GM12878 (cell line): ENCODE data around the gene RFK. TPM values are rescaled to one million over a fixed set of nuclear protein-coding genes. Genes with fewer than 3 reads are reported as not detected.

Source experiments
- ATF7 ChIP-seq: fragments of 450-650 bp; IDR thresholded peaks from 2 replicates; pipeline ENCODE4 v1.6.1; 2016; ENCODE audit warnings: low read depth, mild to moderate bottlenecking
- BACH1 ChIP-seq: fragments of 450-650 bp; IDR thresholded peaks from 2 replicates; pipeline ENCODE4 v1.6.1; 2017; ENCODE audit warnings: mild to moderate bottlenecking, borderline replicate concordance
- BMI1 ChIP-seq: fragments of 450-650 bp; IDR thresholded peaks from 2 replicates; pipeline ENCODE4 v1.6.1; 2016; ENCODE audit warnings: mild to moderate bottlenecking, moderate library complexity, borderline replicate concordance
- BRCA1 ChIP-seq: IDR thresholded peaks from 2 replicates; pipeline ENCODE4 v1.6.1; 2011; ENCODE audit warnings: low read depth, low read length, improper control_type of control experiment
- CHD2 ChIP-seq: IDR thresholded peaks from 2 replicates; pipeline ENCODE4 v1.6.1; 2011; ENCODE audit warnings: low read depth, low read length, improper control_type of control experiment, borderline replicate concordance
- HDAC6 ChIP-seq: fragments of 200-600 bp; sonication (generic); IDR thresholded peaks from one replicate; pipeline ENCODE4 v1.8.0; 2017; ENCODE audit warnings: antibody characterized with exemption; ENCODE audit not compliant: unreplicated experiment
- MEF2A ChIP-seq: IDR thresholded peaks from 2 replicates; pipeline ENCODE4 v1.6.1; 2011; ENCODE audit warnings: low read depth, mild to moderate bottlenecking, low read length, moderate library complexity; ENCODE audit not compliant: insufficient read depth
- MTA2 ChIP-seq: fragments of 450-650 bp; IDR thresholded peaks from 2 replicates; pipeline ENCODE4 v1.6.1; 2016; ENCODE audit warnings: low read depth, mild to moderate bottlenecking, moderate library complexity
- MYC ChIP-seq: IDR thresholded peaks from 2 replicates; pipeline ENCODE4 v1.6.1; 2011; ENCODE audit warnings: mild to moderate bottlenecking, low read length, moderate library complexity, inconsistent platforms; ENCODE audit not compliant: insufficient read depth, insufficient replicate concordance, insufficient read length, severe bottlenecking
- RAD51 ChIP-seq: fragments of 450-650 bp; IDR thresholded peaks from 2 replicates; pipeline ENCODE4 v1.6.1; 2016; ENCODE audit warnings: moderate library complexity, mild to moderate bottlenecking, inconsistent platforms
- SMC3 ChIP-seq: IDR thresholded peaks from 2 replicates; pipeline ENCODE4 v1.6.1; 2011; ENCODE audit warnings: low read length, improper control_type of control experiment, borderline replicate concordance
- SPI1 ChIP-seq: IDR thresholded peaks from 2 replicates; pipeline ENCODE4 v1.6.1; 2011; ENCODE audit warnings: low read depth, mild to moderate bottlenecking, low read length, moderate library complexity, borderline replicate concordance; ENCODE audit not compliant: insufficient read depth
- SRF ChIP-seq, 2 experiments: IDR thresholded peaks; 2 replicates each; pipeline ENCODE4 v1.6.1; 2011; ENCODE audit warnings: low read depth in 2 of 2, low read length in 2 of 2, mild to moderate bottlenecking in 1 of 2, moderate library complexity in 1 of 2
- ZNF217 ChIP-seq: fragments of 450-650 bp; IDR thresholded peaks from 2 replicates; pipeline ENCODE4 v1.6.1; 2017; ENCODE audit warnings: antibody characterized with exemption, mild to moderate bottlenecking
- polyA plus RNA-seq, 11 experiments: library from polyadenylated mRNA; depleted of rRNA in 4 of 11; unstranded in 6 of 11; stranded (reverse) in 5 of 11; fragments of >200 nt; fragmentation: Nextera tagmentation in 4 of 11; fragmentation: Illumina TruSeq in 1 of 11; extraction: Ambion mirVana in 4 of 11; extraction: Trizol in 1 of 11; gene quantifications; 1 replicate in 1 of 11; 2 replicates in 10 of 11; pipeline versions ENCODE4 v1.2.1 to v1.2.3, GENCODE V29; 2011 to 2016; ENCODE audit warnings: inconsistent platforms in 2 of 11, missing spikeins in 2 of 11, low read depth in 1 of 11
- total RNA-seq, 4 experiments: library from RNA; depleted of rRNA in 3 of 4; stranded (reverse); fragments of >200 nt in 3 of 4; fragmentation: Illumina TruSeq in 1 of 4; extraction: Trizol in 1 of 4; gene quantifications; 2 replicates each; pipeline versions ENCODE4 v1.2.1 to v1.2.3, GENCODE V29; 2013 to 2021
- TF ChIP-seq, protein P1 (sequence below): fragments of 450-650 bp; IDR thresholded peaks from 2 replicates; pipeline ENCODE4 v1.6.1; 2018; ENCODE audit warnings: borderline replicate concordance, mild to moderate bottlenecking; ENCODE audit not compliant: partially characterized antibody
- TF ChIP-seq, protein P2 (sequence below): fragments of 450-650 bp; IDR thresholded peaks from 2 replicates; pipeline ENCODE4 v1.6.1; 2017; ENCODE audit warnings: mild to moderate bottlenecking, low read depth, inconsistent platforms; ENCODE audit not compliant: poor library complexity, severe bottlenecking
- TF ChIP-seq, protein P3 (sequence below): fragments of 450-650 bp; IDR thresholded peaks from 2 replicates; pipeline ENCODE4 v1.6.1; 2014; ENCODE audit warnings: mild to moderate bottlenecking
- TF ChIP-seq, protein P4 (sequence below): IDR thresholded peaks from 2 replicates; pipeline ENCODE4 v1.6.1; 2011; ENCODE audit warnings: borderline replicate concordance, low read depth, mild to moderate bottlenecking, moderate library complexity, mixed read lengths, low read length; ENCODE audit not compliant: insufficient read depth; ENCODE audit errors: extremely low read length
- TF ChIP-seq, protein P5 (sequence below): fragments of 450-650 bp; formaldehyde crosslinking; IDR thresholded peaks from 2 replicates; pipeline ENCODE4 v1.4.0; 2022; ENCODE audit warnings: mild to moderate bottlenecking, moderate library complexity

RFK gene
- total and polyA plus RNA-seq, 10 of the 15 experiments (the other 5 are each of a cell fraction or from before 2014, with no cell fraction given) = 4.4 to 18.6 (median 11.6) TPM

DNA sequence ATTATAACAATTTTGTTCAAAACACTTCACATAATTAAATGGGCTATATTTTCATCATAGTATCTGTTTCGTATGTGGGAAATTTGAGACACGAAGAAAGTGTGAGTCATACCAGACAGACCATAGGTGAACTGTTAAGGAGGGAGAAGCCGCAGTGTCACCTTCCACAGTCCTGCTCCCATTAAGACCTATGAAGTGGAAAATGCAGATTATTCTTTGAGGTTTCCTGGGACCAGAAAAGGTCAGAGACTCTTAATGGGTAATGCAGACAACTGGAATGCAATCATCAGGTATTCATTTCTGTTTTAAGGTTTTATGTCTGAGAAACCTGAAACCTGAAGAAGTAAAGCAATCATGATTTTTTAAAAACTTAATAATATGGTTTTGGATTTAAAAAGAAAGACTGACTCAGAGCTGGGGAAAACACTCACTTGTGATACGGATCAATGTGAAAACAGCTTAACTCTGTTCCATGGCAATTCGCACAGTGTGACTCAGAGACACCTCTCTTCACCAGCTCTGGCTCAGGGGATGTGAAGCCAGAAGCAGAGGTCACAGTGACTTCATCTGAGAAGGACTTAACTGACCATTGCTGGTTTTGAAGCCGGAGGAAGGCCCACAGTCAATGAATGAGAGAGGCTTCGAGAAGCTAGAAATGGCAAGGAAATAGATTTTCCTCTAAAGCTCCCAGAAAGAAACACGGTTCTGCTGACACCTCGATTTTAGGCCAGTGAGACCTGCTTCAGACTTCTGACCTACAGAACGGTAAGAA lies 47.5 kb upstream of the RFK start (continued):
- TF ChIP-seq BRCA1 (no peak), CHD2 (no peak), ATF7 (peak; percentile 68), BACH1 (peak; percentile 50; the same call in 1 of the 2 replicates), SRF (IDR thresholded peaks at IDR 0.05; ENCODE audit: low read depth in 2 of 2, low read length in 2 of 2) (no peak), SMC3 (no peak), BMI1 (peak; percentile 62; the same call in 1 of the 2 replicates), ZNF217 (peak; percentile 66; the same call in 1 of the 2 replicates), SPI1 (no peak), HDAC6 (no peak), MTA2 (peak; percentile 93), MYC (no peak), MEF2A (peak; percentile 37; the same call in 1 of the 2 replicates), RAD51 (no peak)
- TF ChIP-seq, protein P1, sequence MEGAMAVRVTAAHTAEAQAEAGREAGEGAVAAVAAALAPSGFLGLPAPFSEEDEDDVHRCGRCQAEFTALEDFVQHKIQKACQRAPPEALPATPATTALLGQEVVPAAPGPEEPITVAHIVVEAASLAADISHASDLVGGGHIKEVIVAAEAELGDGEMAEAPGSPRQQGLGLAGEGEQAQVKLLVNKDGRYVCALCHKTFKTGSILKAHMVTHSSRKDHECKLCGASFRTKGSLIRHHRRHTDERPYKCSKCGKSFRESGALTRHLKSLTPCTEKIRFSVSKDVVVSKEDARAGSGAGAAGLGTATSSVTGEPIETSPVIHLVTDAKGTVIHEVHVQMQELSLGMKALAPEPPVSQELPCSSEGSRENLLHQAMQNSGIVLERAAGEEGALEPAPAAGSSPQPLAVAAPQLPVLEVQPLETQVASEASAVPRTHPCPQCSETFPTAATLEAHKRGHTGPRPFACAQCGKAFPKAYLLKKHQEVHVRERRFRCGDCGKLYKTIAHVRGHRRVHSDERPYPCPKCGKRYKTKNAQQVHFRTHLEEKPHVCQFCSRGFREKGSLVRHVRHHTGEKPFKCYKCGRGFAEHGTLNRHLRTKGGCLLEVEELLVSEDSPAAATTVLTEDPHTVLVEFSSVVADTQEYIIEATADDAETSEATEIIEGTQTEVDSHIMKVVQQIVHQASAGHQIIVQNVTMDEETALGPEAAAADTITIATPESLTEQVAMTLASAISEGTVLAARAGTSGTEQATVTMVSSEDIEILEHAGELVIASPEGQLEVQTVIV = no peak
- TF ChIP-seq, protein P2, sequence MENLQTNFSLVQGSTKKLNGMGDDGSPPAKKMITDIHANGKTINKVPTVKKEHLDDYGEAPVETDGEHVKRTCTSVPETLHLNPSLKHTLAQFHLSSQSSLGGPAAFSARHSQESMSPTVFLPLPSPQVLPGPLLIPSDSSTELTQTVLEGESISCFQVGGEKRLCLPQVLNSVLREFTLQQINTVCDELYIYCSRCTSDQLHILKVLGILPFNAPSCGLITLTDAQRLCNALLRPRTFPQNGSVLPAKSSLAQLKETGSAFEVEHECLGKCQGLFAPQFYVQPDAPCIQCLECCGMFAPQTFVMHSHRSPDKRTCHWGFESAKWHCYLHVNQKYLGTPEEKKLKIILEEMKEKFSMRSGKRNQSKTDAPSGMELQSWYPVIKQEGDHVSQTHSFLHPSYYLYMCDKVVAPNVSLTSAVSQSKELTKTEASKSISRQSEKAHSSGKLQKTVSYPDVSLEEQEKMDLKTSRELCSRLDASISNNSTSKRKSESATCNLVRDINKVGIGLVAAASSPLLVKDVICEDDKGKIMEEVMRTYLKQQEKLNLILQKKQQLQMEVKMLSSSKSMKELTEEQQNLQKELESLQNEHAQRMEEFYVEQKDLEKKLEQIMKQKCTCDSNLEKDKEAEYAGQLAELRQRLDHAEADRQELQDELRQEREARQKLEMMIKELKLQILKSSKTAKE = peak; percentile 88
- TF ChIP-seq, protein P3, sequence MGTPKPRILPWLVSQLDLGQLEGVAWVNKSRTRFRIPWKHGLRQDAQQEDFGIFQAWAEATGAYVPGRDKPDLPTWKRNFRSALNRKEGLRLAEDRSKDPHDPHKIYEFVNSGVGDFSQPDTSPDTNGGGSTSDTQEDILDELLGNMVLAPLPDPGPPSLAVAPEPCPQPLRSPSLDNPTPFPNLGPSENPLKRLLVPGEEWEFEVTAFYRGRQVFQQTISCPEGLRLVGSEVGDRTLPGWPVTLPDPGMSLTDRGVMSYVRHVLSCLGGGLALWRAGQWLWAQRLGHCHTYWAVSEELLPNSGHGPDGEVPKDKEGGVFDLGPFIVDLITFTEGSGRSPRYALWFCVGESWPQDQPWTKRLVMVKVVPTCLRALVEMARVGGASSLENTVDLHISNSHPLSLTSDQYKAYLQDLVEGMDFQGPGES = no peak
- TF ChIP-seq, protein P4, sequence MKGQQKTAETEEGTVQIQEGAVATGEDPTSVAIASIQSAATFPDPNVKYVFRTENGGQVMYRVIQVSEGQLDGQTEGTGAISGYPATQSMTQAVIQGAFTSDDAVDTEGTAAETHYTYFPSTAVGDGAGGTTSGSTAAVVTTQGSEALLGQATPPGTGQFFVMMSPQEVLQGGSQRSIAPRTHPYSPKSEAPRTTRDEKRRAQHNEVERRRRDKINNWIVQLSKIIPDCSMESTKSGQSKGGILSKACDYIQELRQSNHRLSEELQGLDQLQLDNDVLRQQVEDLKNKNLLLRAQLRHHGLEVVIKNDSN = no peak
- TF ChIP-seq, protein P5, sequence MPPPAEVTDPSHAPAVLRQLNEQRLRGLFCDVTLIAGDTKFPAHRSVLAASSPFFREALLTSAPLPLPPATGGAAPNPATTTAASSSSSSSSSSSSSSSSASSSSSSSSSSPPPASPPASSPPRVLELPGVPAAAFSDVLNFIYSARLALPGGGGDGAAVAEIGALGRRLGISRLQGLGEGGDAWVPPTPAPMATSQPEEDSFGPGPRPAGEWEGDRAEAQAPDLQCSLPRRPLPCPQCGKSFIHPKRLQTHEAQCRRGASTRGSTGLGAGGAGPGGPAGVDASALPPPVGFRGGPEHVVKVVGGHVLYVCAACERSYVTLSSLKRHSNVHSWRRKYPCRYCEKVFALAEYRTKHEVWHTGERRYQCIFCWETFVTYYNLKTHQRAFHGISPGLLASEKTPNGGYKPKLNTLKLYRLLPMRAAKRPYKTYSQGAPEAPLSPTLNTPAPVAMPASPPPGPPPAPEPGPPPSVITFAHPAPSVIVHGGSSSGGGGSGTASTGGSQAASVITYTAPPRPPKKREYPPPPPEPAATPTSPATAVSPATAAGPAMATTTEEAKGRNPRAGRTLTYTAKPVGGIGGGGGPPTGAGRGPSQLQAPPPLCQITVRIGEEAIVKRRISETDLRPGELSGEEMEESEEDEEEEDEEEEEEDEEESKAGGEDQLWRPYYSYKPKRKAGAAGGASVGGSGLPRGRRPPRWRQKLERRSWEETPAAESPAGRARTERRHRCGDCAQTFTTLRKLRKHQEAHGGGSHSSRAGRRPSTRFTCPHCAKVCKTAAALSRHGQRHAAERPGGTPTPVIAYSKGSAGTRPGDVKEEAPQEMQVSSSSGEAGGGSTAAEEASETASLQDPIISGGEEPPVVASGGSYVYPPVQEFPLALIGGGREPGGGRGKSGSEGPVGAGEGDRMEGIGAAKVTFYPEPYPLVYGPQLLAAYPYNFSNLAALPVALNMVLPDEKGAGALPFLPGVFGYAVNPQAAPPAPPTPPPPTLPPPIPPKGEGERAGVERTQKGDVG = no peak
